Keratinocyte (primary cell): ENCODE data around the gene CCNY. TPM values are rescaled to one million over a fixed set of nuclear protein-coding genes. Genes with fewer than 3 reads are reported as not detected.

Source experiments
- DNase-seq: peaks from one replicate; pipeline ENCODE4 v3.0.0-alpha.2; 2011; ENCODE audit warnings: low read depth, missing footprints, low spot score
- FAIRE-seq: peaks from 2 replicates; lab custom pipeline; 2011; peaks lifted over from hg19 to GRCh38; lab: Jason Lieb, UNC
- H2AFZ ChIP-seq: 2 replicates; pipeline ENCODE4 v1.6.0; 2012; ENCODE audit warnings: low read length, control low read depth, inconsistent platforms; ENCODE audit not compliant: control insufficient read depth
- H3K27ac ChIP-seq: 2 replicates; pipeline ENCODE4 v1.5.1; 2011; ENCODE audit warnings: low read length; ENCODE audit not compliant: control insufficient read depth, insufficient read depth
- H3K27me3 ChIP-seq: 3 replicates; pipeline ENCODE4 v1.6.0; 2011; ENCODE audit warnings: low read length; ENCODE audit not compliant: control insufficient read depth, insufficient read depth; ENCODE audit errors: extremely low read depth
- H3K36me3 ChIP-seq, 2 experiments: 2 replicates in 1 of 2; 3 replicates in 1 of 2; pipeline ENCODE4 v1.5.1; 2011; ENCODE audit warnings: low read length in 2 of 2, mild to moderate bottlenecking in 1 of 2; ENCODE audit not compliant: control insufficient read depth in 2 of 2, insufficient read depth in 2 of 2; ENCODE audit errors: extremely low read depth in 1 of 2
- H3K4me1 ChIP-seq: 3 replicates; pipeline ENCODE4 v1.5.1; 2011; ENCODE audit warnings: low read length; ENCODE audit not compliant: control insufficient read depth, insufficient read depth; ENCODE audit errors: extremely low read depth
- H3K4me2 ChIP-seq: 3 replicates; pipeline ENCODE4 v1.6.0; 2011; ENCODE audit warnings: low read depth, low read length; ENCODE audit not compliant: control insufficient read depth, insufficient read depth; ENCODE audit errors: extremely low read depth
- H3K4me3 ChIP-seq, 3 experiments: fragments of 200-600 bp in 1 of 3; sonication (generic) in 1 of 3; 2 replicates in 2 of 3; 3 replicates in 1 of 3; pipeline ENCODE4 v1.5.1; 2011 to 2016; ENCODE audit warnings: low read length in 3 of 3, mild to moderate bottlenecking in 3 of 3, control low read depth in 2 of 3, inconsistent platforms in 1 of 3, low read depth in 1 of 3, mixed read lengths in 1 of 3, mixed run types in 1 of 3, moderate library complexity in 1 of 3; ENCODE audit not compliant: control insufficient read depth in 2 of 3, insufficient read depth in 2 of 3; ENCODE audit errors: extremely low read depth in 1 of 3
- H3K79me2 ChIP-seq: 2 replicates; pipeline ENCODE4 v1.6.0; 2012; ENCODE audit warnings: low read length; ENCODE audit not compliant: control insufficient read depth, insufficient read depth
- H3K9ac ChIP-seq: 3 replicates; pipeline ENCODE4 v1.6.0; 2011; ENCODE audit warnings: low read length; ENCODE audit not compliant: control insufficient read depth, insufficient read depth; ENCODE audit errors: extremely low read depth
- H3K9me1 ChIP-seq: 3 replicates; pipeline ENCODE4 v1.6.0; 2011; ENCODE audit warnings: low read length; ENCODE audit not compliant: control insufficient read depth, insufficient read depth; ENCODE audit errors: extremely low read depth
- H3K9me3 ChIP-seq: 2 replicates; pipeline ENCODE4 v1.5.1; 2012; ENCODE audit warnings: low read depth, low read length; ENCODE audit not compliant: control insufficient read depth
- H4K20me1 ChIP-seq: 3 replicates; pipeline ENCODE4 v1.6.0; 2011; ENCODE audit warnings: low read length; ENCODE audit not compliant: control insufficient read depth, insufficient read depth; ENCODE audit errors: extremely low read depth
- EZH2 ChIP-seq: IDR thresholded peaks from one replicate; pipeline ENCODE4 v1.6.1; 2012; ENCODE audit warnings: inconsistent platforms, mild to moderate bottlenecking, low read length, moderate library complexity
- dilution Hi-C: fragments of 300-500 bp; cut with MboI; formaldehyde crosslinking; loops from one replicate; pipeline ENCODE4 v1.7.0; 2020; ENCODE audit warnings: low sequenced_read_pairs; ENCODE audit not compliant: extremely low pct_ligation_motif_present
- polyA plus RNA-seq, 5 experiments: library from polyadenylated mRNA; depleted of rRNA in 3 of 5; stranded (reverse) in 3 of 5; stranded (forward) in 1 of 5; unstranded in 1 of 5; fragments of >200 nt; gene quantifications; 1 replicate in 1 of 5; 2 replicates in 3 of 5; 3 replicates in 1 of 5; pipeline versions ENCODE4 v1.2.1 to v1.2.3, GENCODE V29; 2011 to 2012; ENCODE audit warnings: missing spikeins in 2 of 5, low read depth in 1 of 5, low replicate concordance in 1 of 5
- TF ChIP-seq, protein P1 (sequence below), 3 experiments: IDR thresholded peaks in 1 of 3; conservative IDR thresholded peaks in 1 of 3; optimal IDR thresholded peaks in 1 of 3; 2 replicates in 2 of 3; 3 replicates in 1 of 3; pipeline versions ENCODE3 to v1.5.1; 2011; ENCODE audit warnings: low read length in 3 of 3, mild to moderate bottlenecking in 3 of 3, moderate library complexity in 2 of 3, control low read depth in 1 of 3, inconsistent platforms in 1 of 3; ENCODE audit not compliant: insufficient read depth in 2 of 3; ENCODE audit errors: extremely low read depth in 1 of 3

The CCNY gene
- polyA plus RNA-seq, 1 donor (not counting 4 experiments of a cell fraction or from before 2014, with no cell fraction given): 58.9 TPM

GRCh38 chr10:35443858-35444257 is 107.5 kb downstream of the CCNY start:
- DNase-seq (no peak), FAIRE-seq (no peak)
- no peak overlapping the region for H3K27ac ChIP-seq
- no peak overlapping the region for H3K4me3 ChIP-seq
- peaks cover 34% of the 10 kb centered on the region for H3K4me1 ChIP-seq
- no peak overlapping the region for H3K4me2 ChIP-seq
- H2AFZ ChIP-seq: no peak overlapping the region
- no peak for TF ChIP-seq EZH2
- TF ChIP-seq, protein P1, sequence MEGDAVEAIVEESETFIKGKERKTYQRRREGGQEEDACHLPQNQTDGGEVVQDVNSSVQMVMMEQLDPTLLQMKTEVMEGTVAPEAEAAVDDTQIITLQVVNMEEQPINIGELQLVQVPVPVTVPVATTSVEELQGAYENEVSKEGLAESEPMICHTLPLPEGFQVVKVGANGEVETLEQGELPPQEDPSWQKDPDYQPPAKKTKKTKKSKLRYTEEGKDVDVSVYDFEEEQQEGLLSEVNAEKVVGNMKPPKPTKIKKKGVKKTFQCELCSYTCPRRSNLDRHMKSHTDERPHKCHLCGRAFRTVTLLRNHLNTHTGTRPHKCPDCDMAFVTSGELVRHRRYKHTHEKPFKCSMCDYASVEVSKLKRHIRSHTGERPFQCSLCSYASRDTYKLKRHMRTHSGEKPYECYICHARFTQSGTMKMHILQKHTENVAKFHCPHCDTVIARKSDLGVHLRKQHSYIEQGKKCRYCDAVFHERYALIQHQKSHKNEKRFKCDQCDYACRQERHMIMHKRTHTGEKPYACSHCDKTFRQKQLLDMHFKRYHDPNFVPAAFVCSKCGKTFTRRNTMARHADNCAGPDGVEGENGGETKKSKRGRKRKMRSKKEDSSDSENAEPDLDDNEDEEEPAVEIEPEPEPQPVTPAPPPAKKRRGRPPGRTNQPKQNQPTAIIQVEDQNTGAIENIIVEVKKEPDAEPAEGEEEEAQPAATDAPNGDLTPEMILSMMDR (optimal IDR thresholded peaks at IDR 0.05 in 1 of 3, IDR thresholded peaks at IDR 0.05 in 1 of 3, conservative IDR thresholded peaks at IDR 0.05 in 1 of 3; ENCODE audit: extremely low read depth in 1 of 3, insufficient read depth in 2 of 3, low read length in 3 of 3): no peak
- no peaks in the 10 kb centered on the region for H4K20me1 ChIP-seq
- H3K9ac ChIP-seq: no peak overlapping the region
- no peaks in the 10 kb centered on the region for H3K36me3 ChIP-seq
- dilution Hi-C loops: no loop called here
- no peaks in the 10 kb centered on the region for H3K27me3 ChIP-seq
- peaks cover 70% of the 10 kb centered on the region for H3K79me2 ChIP-seq
- peaks cover 13% of the 10 kb centered on the region for H3K9me3 ChIP-seq
- H3K9me1 ChIP-seq: no peaks in the 10 kb centered on the region

DNA sequence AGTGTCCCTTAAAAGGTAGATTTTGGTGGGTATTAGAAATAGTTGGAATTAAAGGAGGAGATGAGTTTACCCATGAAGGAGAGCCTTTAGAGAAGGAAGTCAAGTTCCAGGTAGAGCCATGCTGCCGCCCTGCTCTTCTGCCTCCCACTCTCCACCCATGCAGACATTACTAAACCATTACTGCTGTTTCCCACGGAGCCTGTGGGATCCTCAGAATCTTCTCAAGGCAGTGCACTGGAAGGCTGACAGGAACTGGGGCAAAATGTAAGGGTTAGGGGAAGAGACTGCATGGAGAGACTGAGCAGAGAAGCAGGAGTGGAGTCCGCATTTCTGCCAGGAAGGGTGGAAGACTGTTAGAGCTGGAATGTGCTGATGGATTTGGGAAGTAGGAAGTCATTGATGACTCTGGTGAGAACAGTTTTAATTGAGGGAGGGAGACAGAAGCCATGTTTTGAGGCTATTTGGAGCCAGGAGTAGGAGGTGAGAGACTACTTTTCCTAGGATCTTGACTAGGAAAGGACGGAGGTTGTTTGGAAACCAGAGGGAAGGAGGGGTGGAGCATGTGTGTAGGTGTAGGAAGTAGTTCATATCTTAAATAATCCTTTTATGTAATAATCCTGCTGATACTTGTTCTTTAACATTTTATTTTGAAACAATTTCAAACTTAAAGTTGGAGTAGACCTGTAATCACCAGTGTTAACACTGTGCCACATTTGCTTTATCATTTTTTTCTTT is 109.0 kb downstream of the CCNY start:
- no peak overlapping the region for H3K9ac ChIP-seq
- no peaks in the 10 kb centered on the region for H3K36me3 ChIP-seq
- peaks cover 48% of the 10 kb centered on the region for H3K4me1 ChIP-seq
- H3K4me3 ChIP-seq: no peak overlapping the region
- H4K20me1 ChIP-seq: no peaks in the 10 kb centered on the region
- H3K27me3 ChIP-seq: no peaks in the 10 kb centered on the region
- no peak for DNase-seq
- no peak for TF ChIP-seq EZH2
- TF ChIP-seq, protein P1 (optimal IDR thresholded peaks at IDR 0.05 in 1 of 3, IDR thresholded peaks at IDR 0.05 in 1 of 3, conservative IDR thresholded peaks at IDR 0.05 in 1 of 3; ENCODE audit: extremely low read depth in 1 of 3, insufficient read depth in 2 of 3, low read length in 3 of 3): no peak
- H2AFZ ChIP-seq: no peak overlapping the region
- H3K9me1 ChIP-seq: peaks cover 2% of the 10 kb centered on the region
- no peak for FAIRE-seq
- H3K9me3 ChIP-seq: peaks cover 13% of the 10 kb centered on the region
- dilution Hi-C loops: no loop called here
- H3K4me2 ChIP-seq: no peak overlapping the region
- H3K27ac ChIP-seq: no peak overlapping the region
- H3K79me2 ChIP-seq: peaks cover 70% of the 10 kb centered on the region
